ENCODE results near the gene SHROOM3.

Gene SHROOM3

DNA sequence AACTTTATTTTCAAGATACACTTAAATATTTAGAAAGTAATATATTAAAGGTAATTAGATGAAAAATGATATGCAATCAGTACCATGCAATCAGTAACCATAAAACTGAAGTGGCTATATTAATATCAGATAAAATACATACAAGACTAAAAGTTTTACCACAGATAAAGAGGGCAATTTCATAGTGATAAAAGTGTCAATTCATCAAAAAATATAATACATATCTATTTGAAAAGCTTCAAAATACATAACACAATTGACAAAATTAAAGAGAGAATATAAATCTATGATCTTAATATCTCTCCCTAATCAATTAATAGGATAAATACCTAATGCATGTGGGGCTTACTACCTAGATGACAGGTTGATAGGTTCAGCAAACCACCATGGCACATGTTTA lies 357.4 kb downstream of the SHROOM3 start:
- no peak for DNase-seq
- TF ChIP-seq POLR2A (IDR thresholded peaks at IDR 0.05; ENCODE audit: low read length) (no peak), GATA1 (IDR thresholded peaks at IDR 0.05; ENCODE audit: low read depth, low read length) (no peak)

DNA sequence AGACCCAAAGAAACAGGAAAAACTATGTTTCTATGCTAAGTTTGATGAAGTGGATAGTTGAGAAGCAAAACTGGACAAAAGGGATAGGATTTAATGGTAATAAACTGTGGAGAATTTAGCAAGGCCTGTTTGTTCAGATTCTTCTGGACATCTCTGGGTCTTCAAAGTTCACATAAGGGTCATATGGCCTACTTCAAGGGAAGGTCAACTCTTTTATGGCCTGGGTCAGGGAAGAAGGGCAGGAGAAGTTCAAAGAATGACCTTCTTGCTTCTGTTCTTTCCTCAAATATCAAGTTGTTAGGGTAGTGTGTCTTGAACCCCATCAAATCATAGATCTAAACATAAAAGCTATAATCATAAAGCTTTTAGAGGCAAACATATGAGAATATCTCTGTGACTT lies 360.2 kb downstream of the SHROOM3 start:
- TF ChIP-seq GATA1 (IDR thresholded peaks at IDR 0.05; ENCODE audit: low read depth, low read length) = no peak
- TF ChIP-seq POLR2A (IDR thresholded peaks at IDR 0.05; ENCODE audit: low read length) = no peak
- no peak for DNase-seq

DNA sequence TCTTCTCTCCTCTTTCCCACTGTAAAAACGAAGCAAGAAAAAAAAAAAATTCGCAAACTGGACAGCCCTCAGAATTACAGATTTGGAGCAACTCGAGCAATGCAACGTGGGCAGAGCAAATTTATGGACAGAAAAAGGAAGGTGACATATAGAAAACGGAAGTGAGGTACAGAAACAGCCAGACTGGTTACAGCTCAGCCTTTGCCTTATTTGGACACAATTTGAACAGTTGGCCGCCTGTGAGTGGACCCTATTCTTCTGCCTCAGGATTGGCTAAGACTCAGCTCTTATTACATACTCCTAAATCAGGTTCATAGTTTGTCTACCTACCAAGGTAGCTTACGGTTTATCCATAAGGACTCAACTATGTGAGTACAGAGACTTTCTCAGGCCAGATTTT lies 364.1 kb downstream of the SHROOM3 start:
- no peak for DNase-seq

DNA sequence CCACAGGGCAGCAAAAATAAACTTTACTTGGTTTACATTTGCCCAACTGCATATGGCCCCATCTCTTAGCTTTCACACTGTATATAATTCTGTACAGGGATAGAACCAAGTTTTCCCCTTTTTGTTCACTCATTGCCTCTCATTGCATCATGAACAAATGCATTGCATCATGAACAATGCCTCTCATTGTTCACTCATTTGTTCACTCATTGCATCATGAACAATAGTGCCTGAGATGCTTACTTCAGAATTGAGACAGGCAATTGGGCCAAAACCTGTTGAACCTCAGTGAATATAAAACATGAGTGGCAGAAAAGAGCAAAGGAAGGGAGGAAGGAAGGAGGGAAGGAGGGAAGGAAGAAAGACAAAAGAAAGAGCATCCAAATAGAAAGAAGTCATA lies 364.7 kb downstream of the SHROOM3 start:
- TF ChIP-seq POLR2A (IDR thresholded peaks at IDR 0.05; ENCODE audit: low read length) (no peak), GATA1 (IDR thresholded peaks at IDR 0.05; ENCODE audit: low read depth, low read length) (no peak)
- DNase-seq = no peak

More for the DNA sequence above, 364.1 kb downstream of the SHROOM3 start:
- TF ChIP-seq POLR2A (IDR thresholded peaks at IDR 0.05; ENCODE audit: low read length) (no peak), GATA1 (IDR thresholded peaks at IDR 0.05; ENCODE audit: low read depth, low read length) (no peak)

DNA sequence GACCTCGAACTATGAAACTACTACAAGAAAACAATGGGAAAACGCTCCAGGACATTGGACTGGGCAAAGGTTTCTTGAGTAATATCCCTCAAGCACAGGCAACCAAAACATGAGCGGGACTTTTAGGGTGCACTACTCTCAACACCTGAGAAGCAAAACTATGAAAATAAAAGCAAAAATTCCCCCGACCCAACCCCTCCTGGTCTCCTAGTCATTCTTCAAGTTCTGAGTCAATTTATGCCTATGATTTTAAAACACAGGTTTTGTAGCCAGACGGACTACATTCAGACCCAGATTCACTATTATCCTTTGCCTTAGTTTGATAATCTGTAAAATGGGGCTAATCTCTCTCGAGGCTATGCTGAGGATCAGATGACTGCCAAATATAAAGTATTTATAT lies 365.9 kb downstream of the SHROOM3 start:
- no peak for DNase-seq
- TF ChIP-seq GATA1 (IDR thresholded peaks at IDR 0.05; ENCODE audit: low read depth, low read length) = no peak
- TF ChIP-seq POLR2A (IDR thresholded peaks at IDR 0.05; ENCODE audit: low read length) = no peak

DNA sequence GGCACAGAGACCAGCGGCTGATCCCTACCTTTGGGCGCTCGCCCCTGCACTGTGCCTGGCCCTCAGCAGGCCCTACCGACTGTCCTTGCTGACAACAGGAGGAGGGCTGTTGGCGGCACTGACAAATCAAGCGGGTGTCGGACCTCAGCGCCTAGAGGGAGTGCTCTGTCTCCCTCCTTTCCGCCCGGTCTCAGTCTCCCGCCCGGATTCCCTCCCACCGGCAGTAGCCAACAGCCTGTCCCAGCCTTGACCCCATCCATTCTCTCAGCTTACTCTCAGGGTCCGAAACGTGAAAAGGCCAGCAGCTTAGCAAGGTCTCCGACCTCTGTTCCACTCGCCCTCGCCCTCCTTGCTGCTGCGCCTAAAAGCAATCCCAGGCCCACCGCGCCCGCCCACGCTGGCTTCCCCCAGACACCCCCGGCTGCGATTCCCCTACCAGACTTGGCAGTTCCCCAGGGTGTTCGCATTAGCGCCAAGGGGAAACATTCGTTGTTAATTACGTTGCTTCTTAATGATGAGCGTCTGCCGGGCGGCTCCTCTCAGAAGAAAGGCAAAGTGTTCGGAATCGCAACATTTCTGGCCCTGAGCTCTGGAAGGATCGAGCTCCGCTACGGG lies 366.7 kb downstream of the SHROOM3 start:
- DNase-seq = no peak
- TF ChIP-seq GATA1 (IDR thresholded peaks at IDR 0.05; ENCODE audit: low read depth, low read length) (no peak), POLR2A (IDR thresholded peaks at IDR 0.05; ENCODE audit: low read length) (no peak)

DNA sequence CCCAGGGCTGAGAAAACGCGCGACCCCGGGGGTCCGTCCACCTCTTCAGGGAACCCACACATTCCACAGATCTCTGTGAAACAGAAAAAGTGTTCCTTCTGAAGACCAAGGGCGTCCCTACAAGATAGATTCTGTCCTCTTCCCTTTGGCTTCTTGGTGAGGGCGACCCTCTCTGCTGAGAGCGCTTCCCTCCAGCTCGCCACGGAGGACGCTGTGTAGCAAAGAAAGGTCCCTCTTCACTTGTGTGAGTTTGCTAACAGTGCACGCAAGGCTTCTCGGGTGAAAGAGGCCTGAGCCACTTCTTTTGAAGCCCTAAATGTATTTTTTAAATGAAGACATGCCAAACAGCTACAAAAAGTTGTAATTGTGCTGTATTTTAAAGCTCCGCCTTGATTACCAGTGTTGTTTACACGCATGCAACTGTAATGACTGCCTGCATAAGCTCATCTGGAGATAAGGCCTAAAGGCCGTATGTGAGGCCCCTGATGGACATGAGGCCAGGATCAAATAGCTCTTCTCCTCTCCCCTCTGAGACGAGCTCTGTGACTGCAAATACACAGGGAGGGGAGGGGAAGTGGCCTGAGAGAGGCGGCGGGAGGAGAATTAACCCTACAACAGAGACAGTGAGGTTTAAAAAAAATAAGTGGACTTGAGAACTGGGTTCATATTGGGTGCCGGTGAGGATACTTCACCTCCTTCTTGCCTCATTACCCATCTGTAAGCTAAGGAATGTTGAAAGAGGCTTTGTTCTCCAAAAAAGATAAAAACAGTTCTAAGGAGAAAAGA lies 367.4 kb downstream of the SHROOM3 start:
- TF ChIP-seq POLR2A (IDR thresholded peaks at IDR 0.05; ENCODE audit: low read length) = no peak
- TF ChIP-seq GATA1 (IDR thresholded peaks at IDR 0.05; ENCODE audit: low read depth, low read length) = no peak
- no peak for DNase-seq

DNA sequence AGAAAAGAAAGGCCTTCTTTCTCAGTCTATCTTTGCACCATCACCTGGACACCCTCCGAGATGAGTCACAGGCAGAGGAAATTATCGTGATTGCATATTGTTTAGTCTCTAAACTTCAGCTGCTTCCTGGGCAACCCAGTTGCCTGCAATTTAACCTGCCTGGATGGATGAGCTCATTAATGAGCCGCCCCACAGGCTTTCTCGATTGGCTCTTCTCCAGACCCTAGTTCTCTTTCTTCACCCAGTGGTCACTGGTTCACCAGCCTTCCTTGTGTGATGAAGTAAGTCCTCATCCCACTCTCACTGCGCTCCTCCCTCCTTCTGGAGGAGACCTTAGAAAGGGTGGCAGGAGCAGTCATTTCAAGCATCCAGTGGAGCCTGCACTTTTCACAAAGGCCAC lies 368.5 kb downstream of the SHROOM3 start:
- TF ChIP-seq GATA1 (IDR thresholded peaks at IDR 0.05; ENCODE audit: low read depth, low read length) (no peak), POLR2A (IDR thresholded peaks at IDR 0.05; ENCODE audit: low read length) (no peak)
- DNase-seq = no peak

DNA sequence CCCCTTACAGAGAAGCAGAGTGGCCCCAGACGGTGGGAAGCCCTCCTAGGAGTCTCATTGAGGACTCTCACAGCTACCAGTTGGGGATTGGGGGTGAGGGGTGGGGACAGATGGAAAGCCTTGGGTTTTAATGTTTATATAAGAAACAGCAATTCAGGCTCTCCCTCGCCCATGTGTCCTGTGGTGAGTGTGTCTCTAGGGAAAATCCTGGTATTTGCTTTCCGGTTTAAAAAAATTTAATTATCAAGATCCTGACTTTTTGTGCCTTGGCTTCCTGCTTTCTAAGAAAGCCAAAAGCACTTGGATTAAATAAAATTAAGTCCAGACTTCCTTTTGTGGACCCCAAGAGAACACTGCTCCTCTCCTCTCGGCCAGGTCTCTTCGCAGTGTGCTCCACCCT lies 369.1 kb downstream of the SHROOM3 start:
- TF ChIP-seq GATA1 (IDR thresholded peaks at IDR 0.05; ENCODE audit: low read depth, low read length) (no peak), POLR2A (IDR thresholded peaks at IDR 0.05; ENCODE audit: low read length) (no peak)
- no peak for DNase-seq

DNA sequence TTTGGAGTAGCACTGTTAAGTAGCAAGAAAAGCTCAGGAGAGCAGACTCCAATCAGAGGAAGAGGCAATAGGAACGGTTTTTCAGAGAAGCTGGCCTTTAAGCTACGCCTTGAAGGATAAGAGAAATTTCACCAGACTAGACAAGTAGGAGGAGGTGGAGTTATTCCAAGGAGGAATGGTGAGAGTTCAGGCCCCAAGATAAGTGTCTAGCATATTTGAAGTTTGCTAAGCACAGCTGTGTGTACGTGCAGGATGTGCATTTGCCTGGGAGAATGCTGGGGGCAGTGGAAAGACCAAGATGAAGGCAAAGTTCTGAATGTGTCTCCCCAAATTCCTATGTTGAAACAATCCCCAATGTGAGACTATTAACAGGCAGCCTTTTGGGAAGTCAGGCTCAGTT lies 371.3 kb downstream of the SHROOM3 start:
- no peak for TF ChIP-seq POLR2A (IDR thresholded peaks at IDR 0.05; ENCODE audit: low read length)
- TF ChIP-seq GATA1 (IDR thresholded peaks at IDR 0.05; ENCODE audit: low read depth, low read length) = no peak
- DNase-seq = no peak

DNA sequence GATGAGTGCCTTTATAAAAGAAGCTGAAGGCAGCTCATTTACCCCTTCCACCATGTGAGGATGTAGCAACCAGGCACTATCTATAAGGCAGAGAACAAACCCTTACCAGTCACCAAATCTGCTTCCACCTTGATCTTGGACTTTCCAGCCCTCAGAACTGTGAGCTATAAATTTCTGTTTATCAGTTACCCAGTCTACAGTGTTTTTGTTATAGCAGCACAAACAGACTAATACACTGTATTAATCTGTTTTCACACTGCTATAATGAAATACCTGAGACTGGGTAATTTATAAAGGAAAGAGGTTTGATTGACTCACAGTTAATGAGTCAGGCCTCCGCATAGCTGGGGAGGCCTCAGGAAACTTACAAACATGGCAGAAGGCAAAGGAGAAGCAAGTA lies 371.7 kb downstream of the SHROOM3 start:
- TF ChIP-seq POLR2A (IDR thresholded peaks at IDR 0.05; ENCODE audit: low read length) = no peak
- no peak for TF ChIP-seq GATA1 (IDR thresholded peaks at IDR 0.05; ENCODE audit: low read depth, low read length)
- DNase-seq = no peak

DNA sequence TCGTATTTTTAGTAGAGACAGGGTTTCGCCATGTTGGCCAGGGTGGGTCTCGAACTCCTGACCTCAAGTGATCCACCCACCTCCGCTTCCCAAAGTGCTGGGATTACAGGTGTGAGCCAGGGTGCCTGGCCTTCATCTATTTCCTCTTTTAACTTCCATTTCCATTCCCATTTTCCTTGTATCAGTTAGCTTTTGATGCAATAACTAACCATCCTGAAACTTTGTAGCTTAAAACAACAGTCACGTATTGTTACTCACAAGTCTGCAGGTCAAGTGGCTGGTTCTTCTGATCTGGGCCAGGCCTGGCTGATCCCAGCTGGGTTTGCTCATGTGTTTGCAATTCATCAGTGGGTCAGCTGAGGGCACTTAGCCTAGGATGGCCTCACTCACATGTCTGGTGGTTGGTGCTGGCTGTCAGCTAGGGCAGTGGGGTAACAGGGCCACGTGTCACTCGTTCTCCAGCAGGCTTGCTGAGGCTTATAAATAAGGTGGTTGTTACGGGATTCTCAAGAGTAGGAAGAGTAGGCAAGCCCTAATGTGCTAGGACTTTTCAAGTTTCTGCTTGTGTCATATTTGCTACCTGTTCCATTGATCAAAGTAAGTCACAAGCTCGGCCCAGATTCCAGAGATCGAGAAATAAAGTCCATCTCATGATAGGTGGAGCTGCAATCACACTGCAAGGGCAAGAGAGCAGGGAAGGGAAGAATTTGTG lies 374.7 kb downstream of the SHROOM3 start:
- TF ChIP-seq POLR2A (IDR thresholded peaks at IDR 0.05; ENCODE audit: low read length) (no peak), GATA1 (IDR thresholded peaks at IDR 0.05; ENCODE audit: low read depth, low read length) (no peak)
- DNase-seq = no peak

DNA sequence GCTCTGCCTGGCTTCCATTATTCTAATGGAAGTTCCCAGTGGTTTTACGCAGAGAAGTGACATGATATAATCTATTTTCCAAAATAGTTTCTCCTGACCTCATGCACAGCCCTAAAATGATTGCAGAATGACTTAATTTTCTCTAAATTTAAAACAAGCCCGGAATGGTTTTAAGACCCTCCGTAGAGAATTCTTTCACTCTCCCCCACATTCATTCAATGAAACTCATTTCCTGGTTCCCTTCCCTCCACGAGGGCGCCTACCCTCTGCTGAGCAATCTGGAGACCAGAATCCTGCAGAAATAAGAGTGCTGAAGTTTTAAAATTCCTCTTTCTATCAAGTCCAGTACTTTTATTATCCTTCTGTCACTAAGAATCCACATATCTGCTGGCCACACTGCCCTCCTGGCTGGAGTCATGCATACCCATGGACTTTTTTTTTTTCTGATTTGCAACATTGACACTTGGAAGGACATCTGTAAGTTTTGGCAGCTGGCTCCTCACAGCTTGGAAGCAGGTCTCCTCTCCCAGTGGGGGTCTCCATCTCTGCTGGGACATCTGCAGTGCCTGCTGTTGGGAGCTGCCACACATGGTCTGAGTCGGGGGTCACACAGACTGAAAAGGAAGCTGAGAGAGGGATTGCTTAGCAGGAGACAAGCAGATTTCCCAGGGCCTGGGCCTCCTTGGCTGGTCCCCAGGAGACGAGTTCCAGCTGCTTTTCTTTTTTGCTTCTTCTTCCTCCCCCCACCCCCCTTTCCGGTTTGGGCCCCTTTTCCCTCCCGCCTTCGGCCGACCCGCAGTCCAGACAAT lies 376.8 kb downstream of the SHROOM3 start:
- no peak for TF ChIP-seq POLR2A (IDR thresholded peaks at IDR 0.05; ENCODE audit: low read length)
- TF ChIP-seq GATA1 (IDR thresholded peaks at IDR 0.05; ENCODE audit: low read depth, low read length) = no peak
- DNase-seq = no peak

DNA sequence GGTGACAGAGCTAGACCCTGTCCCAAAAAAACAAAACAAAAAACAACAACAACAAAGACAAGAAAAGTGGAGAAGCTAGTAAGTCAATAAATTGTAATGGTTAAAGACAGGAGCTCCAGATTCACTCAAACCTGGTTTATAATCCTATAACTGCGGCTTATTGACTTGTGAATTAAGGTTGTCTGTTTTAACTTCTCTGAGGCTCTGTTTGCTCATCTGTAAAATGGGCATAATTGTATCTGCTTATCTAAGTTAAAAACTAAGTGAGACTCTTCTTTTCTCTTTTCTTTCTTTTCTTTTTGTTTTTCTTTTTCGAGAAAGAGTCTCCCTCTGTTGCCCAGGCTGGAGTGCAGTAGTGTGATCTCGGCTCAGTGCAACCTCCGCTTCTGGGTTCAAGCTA lies 378.0 kb downstream of the SHROOM3 start:
- no peak for TF ChIP-seq GATA1 (IDR thresholded peaks at IDR 0.05; ENCODE audit: low read depth, low read length)
- TF ChIP-seq POLR2A (IDR thresholded peaks at IDR 0.05; ENCODE audit: low read length) = no peak
- DNase-seq = no peak

All from erythroblast (primary cell).